K562 (cell line): ENCODE data around the gene SPCS2. TPM values are rescaled to one million over a fixed set of nuclear protein-coding genes. Genes with fewer than 3 reads are reported as not detected.

ENCODE experiments used
- ATF3 ChIP-seq, 2 experiments: fragments of 450-650 bp in 1 of 2; sonication (generic) in 1 of 2; formaldehyde crosslinking in 1 of 2; IDR thresholded peaks in 1 of 2; conservative IDR thresholded peaks in 1 of 2; 2 replicates each; pipeline versions ENCODE4 v1.6.1 to v1.8.1; 2016 to 2023; ENCODE audit warnings: mild to moderate bottlenecking in 2 of 2, moderate library complexity in 2 of 2, inconsistent platforms in 1 of 2, missing genetic modification reagents in 1 of 2
- BMI1 ChIP-seq: fragments of 150-350 bp; IDR thresholded peaks from 2 replicates; pipeline ENCODE4 v1.6.1; 2014; ENCODE audit warnings: low read length
- BRD9 ChIP-seq: fragments of 450-650 bp; IDR thresholded peaks from 2 replicates; pipeline ENCODE4 v1.6.1; 2018; ENCODE audit warnings: low read depth; ENCODE audit not compliant: partially characterized antibody
- CBX5 ChIP-seq: IDR thresholded peaks from 2 replicates; pipeline ENCODE4 v1.6.1; 2014; ENCODE audit warnings: low read depth, borderline replicate concordance
- E2F8 ChIP-seq: fragments of 450-650 bp; IDR thresholded peaks from 2 replicates; pipeline ENCODE4 v1.7.1; 2018; ENCODE audit warnings: mild to moderate bottlenecking, low read depth; ENCODE audit not compliant: partially characterized antibody
- FIP1L1 ChIP-seq: fragments of 200-400 bp; formaldehyde crosslinking; IDR thresholded peaks from 2 replicates; pipeline ENCODE4 v1.6.1; 2018; ENCODE audit warnings: mild to moderate bottlenecking, low read depth, low read length; ENCODE audit not compliant: poor library complexity, severe bottlenecking
- FOXA1 ChIP-seq: fragments of 450-650 bp; IDR thresholded peaks from 2 replicates; pipeline ENCODE4 v1.6.1; 2016; ENCODE audit warnings: mild to moderate bottlenecking, borderline replicate concordance
- HNRNPK ChIP-seq: fragments of 200-400 bp; formaldehyde crosslinking; IDR thresholded peaks from one replicate; pipeline ENCODE4 v1.6.1; 2018; ENCODE audit warnings: mild to moderate bottlenecking, low read depth, low read length; ENCODE audit not compliant: poor library complexity, severe bottlenecking
- MECOM ChIP-seq: fragments of 250-450 bp; sonication (Bioruptor Pico); IDR thresholded peaks from 2 replicates; pipeline ENCODE4 v1.8.0; 2022; ENCODE audit warnings: inconsistent platforms
- MEIS2 ChIP-seq: fragments of 450-650 bp; IDR thresholded peaks from 2 replicates; pipeline ENCODE4 v1.6.1; 2014; ENCODE audit warnings: mild to moderate bottlenecking; ENCODE audit not compliant: partially characterized antibody
- NCOA2 ChIP-seq, 2 experiments: fragments of 450-650 bp; IDR thresholded peaks; 2 replicates each; pipeline ENCODE4 v1.6.1; 2018; ENCODE audit warnings: mild to moderate bottlenecking in 2 of 2, moderate library complexity in 1 of 2; ENCODE audit not compliant: partially characterized antibody in 2 of 2
- PKNOX1 ChIP-seq: fragments of 450-650 bp; IDR thresholded peaks from 2 replicates; pipeline ENCODE4 v1.6.1; 2016
- PRDM10 ChIP-seq: fragments of 450-650 bp; IDR thresholded peaks from 2 replicates; pipeline ENCODE4 v1.6.1; 2018; ENCODE audit not compliant: partially characterized antibody
- RAD21 ChIP-seq, 2 experiments: fragments of 250-450 bp in 1 of 2; fragments of 450-650 bp in 1 of 2; sonication (Bioruptor Pico) in 1 of 2; formaldehyde crosslinking in 1 of 2; IDR thresholded peaks in 1 of 2; conservative IDR thresholded peaks in 1 of 2; 2 replicates each; pipeline versions ENCODE4 v1.4.0 to v1.8.0; 2020 to 2022; ENCODE audit warnings: mild to moderate bottlenecking in 2 of 2, moderate library complexity in 1 of 2
- TBP ChIP-seq: optimal IDR thresholded peaks from 2 replicates; pipeline ENCODE3; 2011; ENCODE audit warnings: low read depth, low read length, improper control_type of control experiment
- ZFP30 ChIP-seq: fragments of 250-450 bp; sonication (Bioruptor Pico); IDR thresholded peaks from 2 replicates; pipeline ENCODE4 v1.8.0; 2022; ENCODE audit warnings: moderate library complexity, mild to moderate bottlenecking, inconsistent platforms, borderline replicate concordance
- ZNF224 ChIP-seq: sonication (generic); formaldehyde crosslinking; IDR thresholded peaks from 2 replicates; pipeline ENCODE4 v1.8.0; 2022; ENCODE audit warnings: mild to moderate bottlenecking, missing genetic modification reagents
- polyA plus RNA-seq, 8 experiments: library from polyadenylated mRNA; depleted of rRNA in 4 of 8; stranded (reverse) in 5 of 8; unstranded in 3 of 8; fragments of >200 nt; fragmentation: Nextera tagmentation in 2 of 8; fragmentation: Illumina TruSeq in 1 of 8; extraction: Ambion mirVana in 2 of 8; extraction: Trizol in 1 of 8; gene quantifications; 2 replicates each; pipeline versions ENCODE4 v1.2.1 to v1.2.3, GENCODE V29; 2011 to 2014; ENCODE audit warnings: inconsistent platforms in 1 of 8, missing spikeins in 1 of 8
- total RNA-seq, 7 experiments: library from RNA; depleted of rRNA in 6 of 7; stranded (reverse); fragments of >200 nt in 6 of 7; fragmentation: Illumina TruSeq in 2 of 7; extraction: Trizol in 2 of 7; gene quantifications; 2 replicates each; pipeline versions ENCODE4 v1.2.1 to v1.2.3, GENCODE V29; 2011 to 2021; ENCODE audit warnings: low replicate concordance in 1 of 7

SPCS2 gene
- total and polyA plus RNA-seq, 9 of the 15 experiments (the other 6 are each of a cell fraction or from before 2014, with no cell fraction given): 38.2 to 458 (median 193) TPM

- no peak for TF ChIP-seq E2F8
- TF ChIP-seq BMI1: no peak
- no peak for TF ChIP-seq MECOM (CRISPR knock-in tag)
- TF ChIP-seq MEIS2: no peak
- TF ChIP-seq NCOA2 (IDR thresholded peaks at IDR 0.05; ENCODE audit: partially characterized antibody in 2 of 2): no peak
- no peak for TF ChIP-seq BRD9
- no peak for TF ChIP-seq HNRNPK
- peak; percentile 91 to 93 for TF ChIP-seq RAD21 (CRISPR knock-in tag; conservative IDR thresholded peaks at IDR 0.05 in 1 of 2, IDR thresholded peaks at IDR 0.05 in 1 of 2)
- TF ChIP-seq FOXA1: no peak
- TF ChIP-seq TBP: peak; percentile 27
- no peak for TF ChIP-seq FIP1L1
- no peak for TF ChIP-seq CBX5
- no peak for TF ChIP-seq ATF3 (IDR thresholded peaks at IDR 0.05)
- TF ChIP-seq ATF3 (CRISPR knock-in tag; conservative IDR thresholded peaks at IDR 0.05): peak; percentile 74; the same call in 1 of the 2 replicates
- TF ChIP-seq PKNOX1: no peak
- TF ChIP-seq ZNF224 (CRISPR knock-in tag): no peak
- TF ChIP-seq ZFP30: no peak
- no peak for TF ChIP-seq PRDM10
These were observed 19.4 kb upstream of the SPCS2 start (continued) for GRCh38 chr11:74929431-74930363.
